Measurements from ENCODE around the gene DMBT1.
A peak's percentile ranks its signal among the peaks of the same experiment; 100 is the strongest.

The DMBT1 gene

DNA sequence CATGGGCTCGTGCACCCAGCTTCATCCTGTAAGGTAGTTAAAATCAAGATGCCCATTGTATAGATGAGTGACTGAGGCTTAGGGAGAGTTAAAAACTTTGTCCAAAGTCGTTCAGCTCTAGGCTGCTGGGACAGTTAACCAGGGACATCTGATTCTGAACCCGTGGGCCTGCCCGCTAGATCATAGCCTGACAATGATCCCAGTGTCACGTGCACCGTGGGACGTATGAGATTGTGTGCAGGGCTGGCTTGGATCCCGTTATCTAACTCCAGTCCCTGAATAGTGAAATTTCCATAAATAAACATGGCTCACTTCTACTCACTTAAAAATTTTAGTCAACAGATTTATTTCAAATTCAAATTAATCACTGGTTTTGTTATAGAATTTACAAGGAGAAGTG, 114.2 kb downstream of the DMBT1 start:
- Histone ChIP-seq H3K4me1 (no peaks in the 10 kb centered on the region), H3K79me2 (no peaks in the 10 kb centered on the region), H3K36me3 (ENCODE audit: control insufficient read depth, insufficient read depth, low read length) (no peaks in the 10 kb centered on the region), H3K27me3 (ENCODE audit: control insufficient read depth, insufficient read depth, low read length) (no peaks in the 10 kb centered on the region), H3K27ac (no peak overlapping the region), H3K9ac (no peak overlapping the region), H3K4me3 (ENCODE audit: low read depth, low read length) (no peak overlapping the region), H3K4me2 (ENCODE audit: low read length) (no peak overlapping the region), H2AFZ (no peak overlapping the region), H3K9me3 (ENCODE audit: control insufficient read depth, low read length) (no peaks in the 10 kb centered on the region)
- TF ChIP-seq, protein P1, sequence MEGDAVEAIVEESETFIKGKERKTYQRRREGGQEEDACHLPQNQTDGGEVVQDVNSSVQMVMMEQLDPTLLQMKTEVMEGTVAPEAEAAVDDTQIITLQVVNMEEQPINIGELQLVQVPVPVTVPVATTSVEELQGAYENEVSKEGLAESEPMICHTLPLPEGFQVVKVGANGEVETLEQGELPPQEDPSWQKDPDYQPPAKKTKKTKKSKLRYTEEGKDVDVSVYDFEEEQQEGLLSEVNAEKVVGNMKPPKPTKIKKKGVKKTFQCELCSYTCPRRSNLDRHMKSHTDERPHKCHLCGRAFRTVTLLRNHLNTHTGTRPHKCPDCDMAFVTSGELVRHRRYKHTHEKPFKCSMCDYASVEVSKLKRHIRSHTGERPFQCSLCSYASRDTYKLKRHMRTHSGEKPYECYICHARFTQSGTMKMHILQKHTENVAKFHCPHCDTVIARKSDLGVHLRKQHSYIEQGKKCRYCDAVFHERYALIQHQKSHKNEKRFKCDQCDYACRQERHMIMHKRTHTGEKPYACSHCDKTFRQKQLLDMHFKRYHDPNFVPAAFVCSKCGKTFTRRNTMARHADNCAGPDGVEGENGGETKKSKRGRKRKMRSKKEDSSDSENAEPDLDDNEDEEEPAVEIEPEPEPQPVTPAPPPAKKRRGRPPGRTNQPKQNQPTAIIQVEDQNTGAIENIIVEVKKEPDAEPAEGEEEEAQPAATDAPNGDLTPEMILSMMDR (IDR thresholded peaks at IDR 0.05) = no peak

GRCh38 chr10:122675278-122675677, 114.7 kb downstream of the DMBT1 start:
- H3K27me3 ChIP-seq (ENCODE audit: control insufficient read depth, insufficient read depth, low read length) = no peaks in the 10 kb centered on the region
- H3K9me3 ChIP-seq (ENCODE audit: control insufficient read depth, low read length) = no peaks in the 10 kb centered on the region
- H3K27ac ChIP-seq = no peak overlapping the region
- no peaks in the 10 kb centered on the region for H3K79me2 ChIP-seq
- no peak overlapping the region for H3K4me3 ChIP-seq (ENCODE audit: low read depth, low read length)
- TF ChIP-seq, protein P1 (IDR thresholded peaks at IDR 0.05) = no peak
- no peaks in the 10 kb centered on the region for H3K36me3 ChIP-seq (ENCODE audit: control insufficient read depth, insufficient read depth, low read length)
- H2AFZ ChIP-seq = no peak overlapping the region
- no peak overlapping the region for H3K9ac ChIP-seq
- H3K4me2 ChIP-seq (ENCODE audit: low read length) = no peak overlapping the region
- H3K4me1 ChIP-seq = no peaks in the 10 kb centered on the region

DNA sequence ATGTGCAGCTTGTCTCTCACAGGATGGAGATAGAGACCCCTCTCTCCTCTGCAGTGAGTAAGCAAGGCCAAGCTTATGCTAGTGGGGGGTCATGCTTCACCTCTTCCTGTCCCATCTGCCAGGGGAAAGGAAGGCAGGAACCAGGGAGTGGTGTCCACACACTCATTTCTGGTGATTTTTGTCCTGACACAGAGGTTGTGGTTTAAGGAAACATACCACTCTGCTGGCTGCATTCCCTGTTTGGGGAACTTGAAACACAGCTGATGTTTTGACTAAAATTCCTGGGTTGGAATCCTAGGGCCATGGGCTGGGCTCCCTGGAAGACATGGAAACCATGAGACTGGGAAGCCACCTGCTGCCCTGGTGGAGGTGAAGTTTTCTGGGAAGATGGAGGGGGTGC, 117.7 kb downstream of the DMBT1 start:
- no peaks in the 10 kb centered on the region for H3K36me3 ChIP-seq (ENCODE audit: control insufficient read depth, insufficient read depth, low read length)
- H3K4me1 ChIP-seq = no peaks in the 10 kb centered on the region
- no peak overlapping the region for H3K9ac ChIP-seq
- no peaks in the 10 kb centered on the region for H3K79me2 ChIP-seq
- TF ChIP-seq, protein P1 (IDR thresholded peaks at IDR 0.05) = no peak
- H3K4me2 ChIP-seq (ENCODE audit: low read length) = no peak overlapping the region
- no peak overlapping the region for H3K27ac ChIP-seq
- no peaks in the 10 kb centered on the region for H3K27me3 ChIP-seq (ENCODE audit: control insufficient read depth, insufficient read depth, low read length)
- no peak overlapping the region for H2AFZ ChIP-seq
- no peaks in the 10 kb centered on the region for H3K9me3 ChIP-seq (ENCODE audit: control insufficient read depth, low read length)
- H3K4me3 ChIP-seq (ENCODE audit: low read depth, low read length) = no peak overlapping the region

DNA sequence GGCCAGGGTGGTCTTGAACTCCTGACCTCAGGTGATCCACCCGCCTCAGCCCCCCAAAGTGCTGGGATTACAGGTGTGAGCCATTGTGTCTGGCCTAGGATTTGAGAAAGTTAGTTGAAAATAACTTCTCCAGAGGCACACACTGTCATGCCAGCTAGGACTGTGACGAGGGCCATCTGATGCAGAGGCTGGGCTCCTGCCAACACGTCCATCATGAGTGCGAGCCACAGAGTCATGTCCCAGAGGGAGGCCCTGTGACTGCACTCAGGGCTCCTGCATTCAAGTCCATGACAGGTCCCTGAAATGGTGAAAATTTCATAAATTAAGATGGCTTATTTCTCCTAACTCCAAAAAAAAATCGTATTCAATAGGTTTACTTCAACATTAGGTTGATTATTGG, 122.0 kb downstream of the DMBT1 start:
- Histone ChIP-seq H3K9me3 (ENCODE audit: control insufficient read depth, low read length) (no peaks in the 10 kb centered on the region), H3K27me3 (ENCODE audit: control insufficient read depth, insufficient read depth, low read length) (no peaks in the 10 kb centered on the region), H3K9ac (no peak overlapping the region), H3K4me2 (ENCODE audit: low read length) (no peak overlapping the region), H3K79me2 (no peaks in the 10 kb centered on the region), H3K4me3 (ENCODE audit: low read depth, low read length) (no peak overlapping the region), H3K27ac (no peak overlapping the region), H3K36me3 (ENCODE audit: control insufficient read depth, insufficient read depth, low read length) (no peaks in the 10 kb centered on the region), H3K4me1 (no peaks in the 10 kb centered on the region), H2AFZ (no peak overlapping the region)
- TF ChIP-seq, protein P1 (IDR thresholded peaks at IDR 0.05) = no peak

GRCh38 chr10:122688293-122688989, 127.9 kb downstream of the DMBT1 start:
- Histone ChIP-seq H3K27me3 (ENCODE audit: control insufficient read depth, insufficient read depth, low read length) (no peaks in the 10 kb centered on the region), H3K4me1 (no peaks in the 10 kb centered on the region), H3K4me2 (ENCODE audit: low read length) (no peak overlapping the region), H3K4me3 (ENCODE audit: low read depth, low read length) (no peak overlapping the region), H3K27ac (no peak overlapping the region), H3K9me3 (ENCODE audit: control insufficient read depth, low read length) (no peaks in the 10 kb centered on the region), H3K79me2 (no peaks in the 10 kb centered on the region), H3K36me3 (ENCODE audit: control insufficient read depth, insufficient read depth, low read length) (no peaks in the 10 kb centered on the region), H3K9ac (no peak overlapping the region), H2AFZ (peak overlapping the region; percentile 8)
- TF ChIP-seq, protein P1 (IDR thresholded peaks at IDR 0.05) = no peak
